Vagina (tissue), 2 donors: ENCODE results near the gene SBF2.

Experiments
- CTCF ChIP-seq, 3 experiments: fragments of 450-650 bp in 2 of 3; fragments of 200-600 bp in 1 of 3; sonication (generic) in 1 of 3; IDR thresholded peaks; one replicate each; pipeline ENCODE4 v1.5.1; 2017 to 2019; ENCODE audit warnings: antibody characterized with exemption in 3 of 3, mild to moderate bottlenecking in 2 of 3, moderate library complexity in 2 of 3
- POLR2A ChIP-seq, 2 donors: fragments of 450-650 bp; IDR thresholded peaks; one replicate each; pipeline ENCODE4 v1.6.1; 2017; ENCODE audit warnings: antibody characterized with exemption in 2 of 2, mild to moderate bottlenecking in 2 of 2, moderate library complexity in 2 of 2
- POLR2AphosphoS5 ChIP-seq, 2 donors: sonication (generic); formaldehyde crosslinking; IDR thresholded peaks; one replicate each; pipeline ENCODE4 v1.9.0; 2017; ENCODE audit warnings: antibody characterized with exemption in 2 of 2, mild to moderate bottlenecking in 2 of 2, low read depth in 1 of 2; ENCODE audit not compliant: insufficient read depth in 1 of 2

- no peak for TF ChIP-seq CTCF (IDR thresholded peaks at IDR 0.05)
- peak; percentile 52 to 57 for TF ChIP-seq POLR2AphosphoS5 (IDR thresholded peaks at IDR 0.05; ENCODE audit: insufficient read depth in 1 of 2, low read depth in 1 of 2)
- TF ChIP-seq POLR2A (IDR thresholded peaks at IDR 0.05): no peak
These were observed 350.5 kb downstream of the SBF2 start for GRCh38 chr11:9943386-9944110.
